GM19239 (cell line): ENCODE results near the gene ANXA6.

Experiments used
- DNase-seq: peaks from one replicate; pipeline ENCODE4 v3.0.0; 2011; ENCODE audit warnings: low spot score; ENCODE audit not compliant: insufficient read length
- FAIRE-seq: peaks from 2 replicates; lab custom pipeline; 2011; peaks lifted over from hg19 to GRCh38; lab: Jason Lieb, UNC

Gene ANXA6

GRCh38 chr5:151155775-151156506, 1.6 kb downstream of the ANXA6 start:
- DNase-seq, result no peak
- FAIRE-seq, result no peak

- DNase-seq, result no peak
- FAIRE-seq, result peak; percentile 99
Measured at GRCh38 chr5:151154931-151155774, 2.4 kb downstream of the ANXA6 start.

DNA sequence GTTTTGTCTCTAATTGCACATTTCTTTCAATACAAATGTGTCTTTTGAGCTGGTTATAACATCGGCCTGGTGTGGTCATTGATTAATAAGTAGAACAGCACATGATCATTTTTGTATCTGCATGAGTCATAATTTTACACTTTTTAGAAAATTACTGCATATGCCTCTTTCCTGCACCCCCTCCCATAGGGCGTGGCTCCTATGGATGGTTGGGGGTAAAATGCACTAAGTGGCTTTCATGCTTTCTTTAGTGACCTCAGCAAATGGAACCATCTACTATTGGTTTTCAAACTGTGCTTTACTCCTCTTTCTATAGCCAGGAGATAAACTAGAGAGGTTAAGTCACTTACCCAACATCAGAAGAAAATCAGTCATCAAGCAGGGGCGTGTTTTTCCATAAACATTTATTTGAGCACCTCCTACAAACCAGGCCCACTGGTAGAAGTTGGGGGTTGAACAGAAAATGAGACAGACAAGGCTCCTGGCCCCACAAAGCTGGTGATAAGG, 3.8 kb downstream of the ANXA6 start:
- FAIRE-seq, result peak; percentile 52
- DNase-seq, result no peak

GRCh38 chr5:151153300-151153699, 4.3 kb downstream of the ANXA6 start:
- DNase-seq (no peak), FAIRE-seq (peak; percentile 73)

DNA sequence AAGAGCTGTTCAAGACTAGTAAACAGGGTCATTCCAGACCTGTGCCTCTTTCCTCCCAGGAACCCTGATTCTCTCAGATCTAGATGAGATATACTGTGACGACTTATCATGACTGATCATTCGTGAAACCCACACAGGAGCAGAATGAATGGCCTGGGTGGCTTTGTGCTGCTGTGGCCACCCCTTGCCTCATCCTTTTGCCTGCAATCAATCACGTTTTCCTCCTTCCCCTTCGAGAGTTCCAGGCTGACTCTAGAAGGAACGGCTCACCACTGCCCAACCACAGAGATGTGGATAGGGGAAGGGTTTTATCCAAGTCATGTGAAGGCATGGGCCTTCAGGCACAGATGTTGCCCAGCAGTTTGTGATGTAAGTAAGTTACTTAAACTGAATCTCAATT, 5.8 kb downstream of the ANXA6 start:
- DNase-seq, result no peak
- no peak for FAIRE-seq

DNA sequence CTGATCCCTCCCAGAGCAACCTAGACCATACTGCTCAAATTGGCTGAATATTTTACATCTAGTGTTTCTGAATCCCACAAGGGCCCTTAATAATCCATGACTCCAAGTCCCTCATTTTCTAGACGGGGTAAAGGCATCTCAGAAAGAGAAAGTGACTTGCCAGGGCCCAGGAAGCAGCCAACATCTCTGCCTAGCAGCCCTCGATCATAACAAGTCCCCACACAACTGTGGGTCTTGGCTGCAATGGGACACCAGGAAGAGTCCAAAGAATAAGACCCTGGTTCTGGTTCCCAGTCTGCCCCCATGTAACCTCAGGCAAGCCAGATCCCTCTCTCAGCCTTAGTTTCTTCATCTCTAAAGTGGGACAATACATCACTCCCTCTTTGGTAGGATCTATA, 6.3 kb downstream of the ANXA6 start:
- DNase-seq (no peak), FAIRE-seq (no peak)

GRCh38 chr5:151150471-151151262, 6.9 kb downstream of the ANXA6 start:
- DNase-seq, result no peak
- FAIRE-seq, result peak; percentile 95

DNA sequence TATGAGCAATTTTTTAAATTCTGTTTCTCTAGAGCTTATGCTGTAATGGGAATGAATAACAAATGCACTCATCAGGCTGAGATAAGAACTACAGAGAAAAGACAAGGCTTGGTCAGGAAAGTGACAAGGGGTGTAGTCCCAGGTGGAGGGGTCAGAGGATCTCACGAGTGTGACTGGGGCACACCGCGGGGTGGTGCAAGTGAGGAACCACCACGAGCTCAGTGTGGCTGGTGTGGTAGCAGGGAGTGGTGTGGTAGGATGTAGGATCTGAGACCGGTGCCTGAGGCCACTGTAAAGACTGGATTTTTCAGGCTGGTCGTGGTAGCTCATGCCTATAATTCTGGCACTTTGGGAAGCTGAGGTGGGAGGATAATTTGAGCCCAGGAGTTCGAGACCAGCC, 9.0 kb downstream of the ANXA6 start:
- DNase-seq, result no peak
- FAIRE-seq, result no peak

DNA sequence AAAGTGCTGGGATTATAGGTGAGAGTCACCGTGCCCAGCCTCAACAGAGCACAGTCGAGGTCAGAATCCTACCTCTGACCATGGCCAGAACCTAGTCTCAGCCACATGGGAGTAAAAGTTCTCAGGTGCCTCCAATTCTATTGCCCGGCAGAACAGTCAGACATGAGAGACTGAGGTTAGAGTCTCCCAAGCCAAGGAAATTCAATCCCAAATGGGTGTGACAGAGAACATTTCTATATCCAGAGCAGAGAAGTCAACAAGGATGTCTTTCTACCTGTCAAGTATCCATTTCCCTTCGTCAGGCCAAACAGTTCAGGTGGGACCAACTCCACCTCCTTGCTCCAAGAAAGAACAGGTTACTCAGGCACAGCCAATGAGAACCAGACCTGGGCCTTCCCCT, 10.5 kb downstream of the ANXA6 start:
- FAIRE-seq, result no peak
- DNase-seq, result no peak

GRCh38 chr5:151146061-151146460, 11.5 kb downstream of the ANXA6 start:
- DNase-seq (no peak), FAIRE-seq (no peak)

- no peak for FAIRE-seq
- DNase-seq, result no peak
Measured at GRCh38 chr5:151144922-151145321, 12.7 kb downstream of the ANXA6 start.

GRCh38 chr5:151144275-151144674, 13.3 kb downstream of the ANXA6 start:
- no peak for DNase-seq

GRCh38 chr5:151143645-151144044, 13.9 kb downstream of the ANXA6 start:
- DNase-seq (no peak), FAIRE-seq (no peak)

More at GRCh38 chr5:151144275-151144674, 13.3 kb downstream of the ANXA6 start:
- FAIRE-seq, result no peak

DNA sequence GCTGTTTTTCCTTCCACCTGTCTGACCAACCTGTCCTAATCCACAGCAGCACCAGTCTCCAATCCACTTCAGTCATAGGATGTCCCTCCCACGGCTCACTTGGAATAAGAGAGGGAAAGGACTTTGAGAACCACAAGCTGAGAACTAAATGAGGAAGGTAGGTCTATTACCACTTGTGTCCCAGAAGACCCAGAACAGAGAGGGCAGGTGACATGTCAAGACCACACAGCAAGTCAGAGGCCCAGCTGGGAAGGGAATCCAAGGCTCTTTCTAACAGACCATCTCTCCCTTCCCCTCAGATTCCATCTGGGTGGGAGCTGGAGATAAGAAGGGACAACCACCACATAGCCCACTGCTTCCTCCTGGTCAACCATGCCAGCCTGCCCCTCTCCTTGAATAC, 14.6 kb downstream of the ANXA6 start:
- DNase-seq, result no peak

DNA sequence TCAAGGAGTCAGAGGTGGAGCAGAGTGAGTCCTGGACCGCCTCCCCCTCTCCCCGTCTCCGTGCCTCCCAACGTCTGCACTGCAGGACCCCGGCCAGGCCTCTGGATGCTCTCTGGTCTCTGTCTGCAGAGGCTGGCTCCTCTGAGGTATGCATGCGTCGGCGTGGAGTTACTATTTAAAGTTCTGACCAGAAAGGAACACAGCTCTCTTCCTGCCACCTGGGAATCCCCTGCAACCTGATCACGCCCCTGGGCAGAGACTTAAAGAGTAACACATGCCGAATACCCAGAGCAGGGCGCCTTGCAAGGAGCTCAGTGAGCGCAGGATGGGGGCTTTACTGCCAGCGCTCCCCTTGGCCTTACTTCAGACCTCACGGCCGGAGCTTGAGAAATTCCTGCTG, 16.0 kb downstream of the ANXA6 start:
- FAIRE-seq (peak; percentile 95), DNase-seq (peak; percentile 61)

More for the DNA sequence above, 14.6 kb downstream of the ANXA6 start:
- FAIRE-seq, result peak; percentile 59

- DNase-seq (no peak), FAIRE-seq (no peak)
Measured at GRCh38 chr5:151140686-151141459, 16.7 kb downstream of the ANXA6 start.

- DNase-seq (no peak), FAIRE-seq (no peak)
Measured at GRCh38 chr5:151139646-151140045, 17.9 kb downstream of the ANXA6 start.

GRCh38 chr5:151139015-151139414, 18.6 kb downstream of the ANXA6 start:
- FAIRE-seq (no peak), DNase-seq (no peak)

DNA sequence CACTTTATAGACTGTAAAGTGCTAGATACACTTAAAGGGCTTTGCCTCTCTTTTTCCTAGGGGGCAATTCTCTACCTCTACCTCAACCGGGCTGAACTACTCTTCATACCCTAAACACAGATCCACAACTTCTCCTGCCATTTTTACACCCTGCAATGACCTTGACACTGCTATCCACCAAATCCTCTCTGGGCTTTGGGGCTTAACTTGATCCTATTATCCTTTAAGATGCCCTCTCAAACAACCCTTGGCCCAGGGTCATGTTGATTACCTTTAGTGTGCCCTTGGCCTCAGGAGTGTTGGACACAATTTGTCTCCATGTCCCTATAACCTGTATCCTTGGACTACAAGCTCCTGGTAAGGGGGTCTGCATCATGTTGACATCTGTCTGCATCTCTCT, 19.5 kb downstream of the ANXA6 start:
- FAIRE-seq (no peak), DNase-seq (no peak)
